Stimulated activated CD4-positive, alpha-beta T cell treated with anti-CD3 and anti-CD28 coated beads, Interleukin-1b, Interleukin-23, amount 100 ng/mL, for 48 hours (primary cell): ENCODE measurements around the gene SYNM.
"Not testable (repeated sequence)": the region's sequence is repeated elsewhere in the genome, so short reads cannot be mapped to it uniquely, and the experiment has no call there.

ENCODE experiments used
- DNase-seq: peaks from one replicate; pipeline ENCODE4 v3.0.0-alpha.2; 2020

SYNM gene, protein sequence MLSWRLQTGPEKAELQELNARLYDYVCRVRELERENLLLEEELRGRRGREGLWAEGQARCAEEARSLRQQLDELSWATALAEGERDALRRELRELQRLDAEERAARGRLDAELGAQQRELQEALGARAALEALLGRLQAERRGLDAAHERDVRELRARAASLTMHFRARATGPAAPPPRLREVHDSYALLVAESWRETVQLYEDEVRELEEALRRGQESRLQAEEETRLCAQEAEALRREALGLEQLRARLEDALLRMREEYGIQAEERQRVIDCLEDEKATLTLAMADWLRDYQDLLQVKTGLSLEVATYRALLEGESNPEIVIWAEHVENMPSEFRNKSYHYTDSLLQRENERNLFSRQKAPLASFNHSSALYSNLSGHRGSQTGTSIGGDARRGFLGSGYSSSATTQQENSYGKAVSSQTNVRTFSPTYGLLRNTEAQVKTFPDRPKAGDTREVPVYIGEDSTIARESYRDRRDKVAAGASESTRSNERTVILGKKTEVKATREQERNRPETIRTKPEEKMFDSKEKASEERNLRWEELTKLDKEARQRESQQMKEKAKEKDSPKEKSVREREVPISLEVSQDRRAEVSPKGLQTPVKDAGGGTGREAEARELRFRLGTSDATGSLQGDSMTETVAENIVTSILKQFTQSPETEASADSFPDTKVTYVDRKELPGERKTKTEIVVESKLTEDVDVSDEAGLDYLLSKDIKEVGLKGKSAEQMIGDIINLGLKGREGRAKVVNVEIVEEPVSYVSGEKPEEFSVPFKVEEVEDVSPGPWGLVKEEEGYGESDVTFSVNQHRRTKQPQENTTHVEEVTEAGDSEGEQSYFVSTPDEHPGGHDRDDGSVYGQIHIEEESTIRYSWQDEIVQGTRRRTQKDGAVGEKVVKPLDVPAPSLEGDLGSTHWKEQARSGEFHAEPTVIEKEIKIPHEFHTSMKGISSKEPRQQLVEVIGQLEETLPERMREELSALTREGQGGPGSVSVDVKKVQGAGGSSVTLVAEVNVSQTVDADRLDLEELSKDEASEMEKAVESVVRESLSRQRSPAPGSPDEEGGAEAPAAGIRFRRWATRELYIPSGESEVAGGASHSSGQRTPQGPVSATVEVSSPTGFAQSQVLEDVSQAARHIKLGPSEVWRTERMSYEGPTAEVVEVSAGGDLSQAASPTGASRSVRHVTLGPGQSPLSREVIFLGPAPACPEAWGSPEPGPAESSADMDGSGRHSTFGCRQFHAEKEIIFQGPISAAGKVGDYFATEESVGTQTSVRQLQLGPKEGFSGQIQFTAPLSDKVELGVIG (N-terminal part only)

DNA sequence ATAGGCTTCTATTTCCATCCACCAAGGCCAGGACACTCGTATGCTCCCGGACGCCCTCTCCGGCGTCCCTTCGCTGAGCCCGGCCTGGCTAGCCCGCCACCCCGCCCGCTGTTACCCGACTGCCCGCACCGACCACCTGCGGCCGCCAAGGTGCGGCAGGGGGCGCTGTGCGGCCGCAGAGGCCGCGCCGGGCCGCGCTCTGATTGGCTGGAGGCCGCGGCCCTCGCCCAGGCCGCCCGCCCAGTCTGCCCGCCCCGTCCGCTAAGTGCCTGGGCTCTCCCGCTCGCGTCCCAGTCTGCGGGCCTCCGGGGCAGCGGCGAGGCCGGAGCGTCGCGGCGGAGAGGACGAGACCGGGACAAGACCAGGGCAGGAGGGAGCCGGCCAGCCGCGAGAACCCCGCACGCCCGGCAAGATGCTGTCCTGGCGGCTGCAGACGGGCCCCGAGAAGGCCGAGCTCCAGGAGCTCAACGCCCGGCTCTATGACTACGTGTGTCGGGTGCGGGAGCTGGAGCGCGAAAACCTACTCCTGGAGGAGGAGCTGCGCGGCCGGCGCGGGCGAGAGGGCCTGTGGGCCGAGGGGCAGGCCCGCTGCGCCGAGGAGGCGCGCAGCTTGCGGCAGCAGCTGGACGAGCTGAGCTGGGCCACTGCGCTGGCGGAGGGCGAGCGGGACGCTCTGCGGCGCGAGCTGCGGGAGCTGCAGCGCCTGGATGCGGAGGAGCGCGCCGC is at the start of gene SYNM:
Gene SYNM, plus strand, starts transcription at position 293 of the 726 bp plus-strand sequence. Its CDS starts 120 bp downstream, at position 413.
- DNase-seq = peak; percentile 26

DNA sequence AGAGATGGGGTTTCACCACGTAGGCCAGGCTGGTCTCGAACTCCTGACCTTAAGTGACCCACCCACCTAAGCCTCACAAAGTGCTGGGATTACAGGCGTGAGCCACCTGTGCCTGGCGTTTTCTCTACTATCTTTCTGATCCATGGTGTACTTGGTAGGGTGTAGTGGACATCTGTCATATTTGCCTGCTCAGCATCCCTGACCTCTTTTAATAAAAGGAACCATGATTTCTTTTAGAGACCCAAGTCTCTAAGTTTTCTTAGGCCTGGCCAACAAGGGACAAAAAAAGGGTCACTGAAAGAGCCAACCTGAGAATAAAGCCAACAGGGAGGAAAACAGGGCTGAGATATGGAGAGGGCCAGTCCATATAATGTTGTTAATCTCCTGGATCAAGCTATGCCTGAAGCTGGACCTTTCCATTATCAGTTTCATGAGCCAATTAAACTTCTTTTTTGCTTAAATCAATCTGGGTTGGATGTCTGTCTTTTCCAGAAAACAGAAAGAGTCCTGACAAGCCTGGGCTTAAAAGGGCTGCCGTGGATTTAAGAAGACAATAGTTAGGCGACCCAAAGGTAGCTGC is 49.2 kb upstream of the SYNM start:
- DNase-seq = no peak

DNA sequence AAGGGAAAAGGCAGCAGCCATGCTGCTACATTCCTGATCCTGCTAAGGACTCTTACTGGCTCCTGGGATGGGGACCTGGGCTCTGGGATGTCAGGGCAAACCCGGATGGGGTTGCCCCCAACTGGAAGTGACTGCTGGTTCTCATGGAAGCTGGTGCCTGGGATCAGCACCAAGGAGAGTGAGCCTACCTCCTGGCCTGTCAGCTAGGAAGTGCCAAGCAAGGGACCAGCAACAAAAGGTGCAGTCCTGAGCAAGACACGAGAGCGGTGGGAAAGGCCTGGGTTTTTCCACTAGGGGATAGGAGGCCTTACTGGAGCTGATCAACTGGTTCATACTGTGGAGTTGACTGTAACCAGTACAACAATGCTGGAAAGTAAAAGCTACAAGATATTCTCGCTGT is 47.9 kb upstream of the SYNM start:
- DNase-seq = no peak

DNA sequence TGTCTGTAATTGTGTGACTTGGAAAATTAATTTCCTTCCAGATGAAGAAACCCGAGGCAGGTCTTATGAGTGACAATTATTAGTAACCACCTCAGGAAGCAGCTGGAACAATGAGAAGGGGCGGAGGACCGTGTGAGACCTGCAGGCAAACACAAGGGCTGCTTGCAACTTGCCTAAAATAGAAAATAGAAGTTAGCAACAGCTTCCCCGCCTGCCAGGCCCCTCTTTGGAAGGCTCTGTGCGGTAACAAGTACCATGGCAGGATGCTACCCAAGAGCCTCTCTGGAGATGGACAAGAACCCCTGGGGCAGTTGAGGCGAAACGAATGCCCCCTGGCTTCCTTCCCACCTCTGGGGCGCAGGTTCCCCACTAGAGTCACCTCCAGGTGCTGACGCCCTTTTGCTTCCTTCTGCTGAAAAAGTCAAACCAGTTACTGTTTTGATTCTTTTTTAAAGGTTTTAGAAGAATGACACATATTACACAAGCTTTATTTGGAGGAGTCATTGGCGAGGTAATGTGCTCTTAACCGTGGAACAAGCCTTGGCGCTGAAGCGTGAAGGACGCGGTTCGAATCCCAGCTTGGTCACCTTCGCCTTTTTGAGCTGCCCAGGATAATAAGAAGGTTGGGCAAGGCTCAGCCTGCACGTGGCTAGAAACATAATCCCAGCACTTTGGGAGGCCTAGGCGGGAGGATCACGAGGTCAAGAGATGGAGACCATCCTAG is 47.0 kb upstream of the SYNM start:
- DNase-seq = no peak

DNA sequence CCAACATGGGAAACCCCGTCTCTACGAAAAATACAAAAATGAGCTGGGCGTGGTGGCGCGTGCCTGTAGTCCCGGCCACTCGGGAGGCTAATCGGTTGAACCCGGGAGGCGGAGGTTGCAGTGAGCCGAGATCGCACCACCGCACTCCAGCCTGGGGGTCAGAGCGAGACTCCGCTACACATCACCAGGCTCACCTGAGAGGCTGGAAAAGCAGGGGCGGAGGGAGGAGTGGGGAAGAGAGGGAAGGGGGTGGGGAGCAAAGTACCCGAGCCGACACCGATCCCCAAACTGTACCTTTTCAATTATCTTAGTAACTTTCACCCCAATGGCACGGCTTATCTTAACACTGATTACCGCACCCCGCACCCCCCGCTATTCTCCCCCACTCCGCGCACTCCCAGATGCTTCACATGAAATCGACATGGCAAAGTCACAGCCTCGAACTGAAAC is 46.4 kb upstream of the SYNM start:
- no peak for DNase-seq

DNA sequence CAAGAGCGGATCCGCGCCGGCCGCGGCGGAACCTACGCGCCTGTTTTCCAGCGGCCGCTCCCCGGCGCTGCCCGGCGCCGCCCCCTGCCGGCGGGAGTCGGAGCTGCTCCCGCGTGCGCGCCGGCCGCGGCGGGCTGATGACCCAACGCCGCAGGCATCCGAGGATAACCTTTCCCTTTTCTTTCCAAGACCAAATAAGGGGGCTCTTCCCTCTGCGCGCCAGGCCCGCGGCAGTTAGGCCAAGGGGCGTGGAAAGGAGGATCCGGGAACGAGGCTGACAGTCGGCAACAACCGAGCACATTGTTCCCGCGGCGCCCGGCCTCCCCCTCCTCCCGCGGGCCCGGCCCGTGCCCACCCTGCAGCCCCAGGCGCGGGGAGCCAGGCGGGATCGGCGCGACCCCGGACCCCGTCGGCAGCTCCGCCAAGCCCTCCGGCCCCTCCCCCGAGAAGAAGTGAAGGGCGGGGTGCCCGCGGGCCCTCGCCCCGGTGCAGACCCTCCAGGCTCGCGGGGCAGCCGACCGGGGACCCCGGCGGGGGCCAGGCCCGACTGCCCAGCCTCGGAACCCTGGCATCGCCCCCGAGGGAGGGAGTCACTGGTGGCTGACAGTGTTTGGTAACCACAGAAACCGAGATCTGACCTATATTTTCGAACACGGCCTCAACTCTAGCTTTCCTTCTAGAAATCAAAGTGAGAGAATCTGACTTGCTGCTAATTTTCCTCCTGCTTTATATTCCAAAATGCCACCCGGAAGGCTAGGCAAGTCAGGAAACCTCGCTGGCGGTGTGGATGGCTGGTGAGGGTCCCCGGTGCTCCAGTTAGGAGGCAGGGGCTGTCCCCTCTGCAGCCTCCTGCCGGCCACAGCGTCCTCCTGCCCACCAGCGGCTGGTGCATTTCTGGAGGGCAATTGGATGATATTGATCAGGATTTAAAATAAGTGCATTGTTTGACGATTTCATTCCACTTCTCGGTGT is 45.6 kb upstream of the SYNM start:
- DNase-seq = peak; percentile 29

DNA sequence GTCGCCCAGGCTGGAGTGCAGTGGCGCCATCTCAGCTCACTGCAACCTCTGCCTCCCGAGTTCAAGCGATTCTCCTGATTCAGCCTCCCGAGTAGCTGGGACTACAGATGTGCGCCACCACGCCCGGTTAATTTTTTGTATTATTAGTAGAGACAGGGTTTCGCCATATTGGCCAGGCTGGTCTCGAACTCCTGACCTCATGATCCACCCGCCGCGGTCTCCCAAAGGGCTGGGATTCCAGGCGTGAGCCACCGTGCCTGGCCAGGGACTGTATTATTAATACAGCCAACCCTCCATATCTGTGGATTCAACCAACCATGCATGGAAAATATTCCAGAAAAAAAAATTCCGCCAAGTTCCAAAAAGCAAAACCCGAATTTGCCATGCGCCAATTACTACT is 44.7 kb upstream of the SYNM start:
- DNase-seq = not testable (repeated sequence)

DNA sequence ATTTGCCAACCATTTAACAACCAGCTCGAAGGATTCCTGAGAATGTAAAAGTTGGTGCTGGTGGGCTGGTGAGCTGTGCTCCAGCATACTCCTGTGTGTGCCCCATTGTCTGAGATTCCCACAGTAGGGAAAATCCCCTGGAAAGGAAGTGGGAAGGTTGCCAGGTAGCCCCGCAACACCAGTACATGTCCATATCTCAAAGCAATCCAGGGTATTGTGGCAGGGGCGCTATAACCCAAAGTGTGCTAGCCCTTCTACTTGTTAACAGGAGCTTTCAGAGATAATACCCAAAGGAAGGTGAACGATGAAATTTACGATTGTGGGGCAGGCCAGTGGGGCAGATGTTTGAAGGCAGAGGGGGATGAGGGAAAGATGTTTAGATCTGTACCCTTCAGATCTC is 42.7 kb upstream of the SYNM start:
- no peak for DNase-seq

DNA sequence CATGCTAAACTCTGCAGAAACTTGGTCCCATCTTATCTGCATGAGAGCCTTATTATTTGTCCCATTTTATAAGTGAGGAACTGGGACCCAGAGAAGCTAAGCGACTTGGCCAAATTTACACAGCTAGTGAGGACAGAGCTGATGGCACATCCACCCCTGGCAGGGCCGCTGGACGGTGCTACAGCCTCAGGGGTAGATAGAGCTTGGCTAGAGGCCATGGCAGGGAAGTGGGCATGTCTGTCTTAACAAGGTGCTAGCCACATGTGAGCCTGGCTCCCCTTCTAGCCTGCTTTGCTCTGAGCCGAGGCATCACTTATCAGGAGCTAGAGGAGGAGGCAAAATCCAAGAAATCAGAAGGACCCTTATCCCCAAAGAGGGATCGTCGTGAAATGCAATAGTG is 36.7 kb upstream of the SYNM start:
- DNase-seq = no peak

DNA sequence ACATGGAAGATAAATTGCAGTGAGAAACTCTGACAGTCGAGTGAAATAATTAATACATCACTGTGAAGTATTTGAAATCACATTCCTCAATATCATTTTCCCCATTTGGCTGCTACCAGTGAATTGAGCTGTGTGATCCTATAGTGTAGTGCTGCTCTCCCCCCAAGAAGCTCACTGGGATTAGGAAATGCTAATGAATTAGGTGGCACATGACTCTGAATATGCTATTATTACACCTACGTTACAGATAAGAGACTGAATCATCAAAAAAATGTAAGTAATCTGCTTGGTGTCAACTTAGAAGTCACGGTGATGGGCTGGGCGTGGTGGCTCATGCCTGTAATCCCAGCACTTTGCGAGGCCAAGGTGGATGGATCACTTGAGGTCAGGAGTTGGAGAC is 34.7 kb upstream of the SYNM start:
- no peak for DNase-seq

DNA sequence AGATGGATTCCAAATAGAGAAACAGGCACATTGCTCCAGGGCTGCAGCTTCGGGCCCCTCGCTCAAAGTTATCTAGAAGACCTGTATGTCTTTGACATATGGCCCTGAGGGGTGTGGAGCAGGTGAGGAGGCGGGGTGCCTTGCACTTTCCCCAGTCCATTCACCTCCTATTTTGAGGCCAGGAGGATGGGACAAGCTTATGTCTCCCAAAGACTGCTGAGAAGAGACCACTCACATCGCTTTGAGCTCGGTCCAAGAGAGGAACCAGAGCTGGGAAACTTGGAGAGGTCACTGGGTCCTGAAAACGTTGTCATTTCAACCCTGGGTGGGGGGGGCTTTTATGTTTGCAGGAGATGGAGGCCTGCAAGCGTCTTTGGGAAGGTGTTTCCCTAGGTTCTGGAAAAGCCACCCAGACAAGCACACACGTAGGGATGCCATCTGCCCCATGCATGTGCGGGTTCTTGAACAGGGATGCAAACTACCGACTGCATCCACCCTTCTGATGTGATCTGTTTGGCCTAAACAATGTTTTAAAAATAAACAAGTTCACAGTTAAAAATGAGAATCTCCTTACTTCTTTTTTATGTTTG is 33.7 kb upstream of the SYNM start:
- DNase-seq = no peak

DNA sequence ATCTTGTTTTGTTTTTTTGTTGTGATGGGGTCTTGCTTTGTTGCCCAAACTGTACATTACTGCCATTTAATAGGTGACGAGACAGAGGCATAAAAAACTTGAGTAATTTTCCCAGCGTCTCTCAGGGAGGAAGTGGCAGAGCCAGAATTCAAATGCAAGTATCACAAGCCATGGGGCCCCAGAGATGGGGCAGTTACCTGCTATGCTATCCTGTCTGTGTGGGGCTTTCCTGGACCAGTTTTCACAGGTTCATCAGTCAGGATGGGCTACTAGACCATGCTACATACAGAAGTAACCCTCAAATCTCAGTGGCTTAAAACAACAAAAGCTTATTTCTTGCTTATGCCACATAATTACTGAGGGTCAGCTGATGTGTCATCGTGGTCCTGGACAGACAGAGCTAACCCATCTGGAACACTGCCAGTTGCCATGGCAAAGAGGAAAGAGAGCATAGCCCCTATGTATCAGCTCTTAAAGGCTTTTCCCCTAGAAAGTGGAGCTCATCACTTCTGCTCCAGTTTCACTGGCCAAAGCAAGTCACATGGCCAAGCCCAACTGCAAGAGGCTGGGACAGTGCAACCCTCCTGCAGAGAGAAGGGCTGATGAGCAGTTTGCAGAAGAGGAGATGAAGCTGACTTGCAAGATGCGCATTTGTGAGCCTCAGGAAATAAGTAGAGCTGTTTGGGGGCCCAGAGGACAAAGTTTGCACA is 31.7 kb upstream of the SYNM start:
- no peak for DNase-seq

DNA sequence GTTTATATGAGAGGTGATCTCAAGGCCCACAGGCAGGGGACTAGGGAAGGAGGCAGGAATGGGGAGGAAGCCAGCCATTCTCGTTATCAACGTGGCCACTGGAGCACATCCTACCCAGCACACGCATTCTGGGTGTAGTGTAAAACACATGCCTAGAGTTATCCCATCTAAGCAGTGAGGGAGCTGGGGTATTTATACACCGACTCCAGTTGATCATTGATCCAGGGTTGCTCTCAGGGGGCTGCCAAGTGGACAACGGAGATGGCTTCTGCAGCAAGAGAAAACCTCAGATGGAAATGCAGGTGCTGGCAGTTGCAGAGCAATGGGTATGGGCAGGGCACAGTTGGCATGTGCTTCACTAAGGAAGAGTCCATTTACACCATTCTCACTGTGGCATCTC is 30.4 kb upstream of the SYNM start:
- no peak for DNase-seq

DNA sequence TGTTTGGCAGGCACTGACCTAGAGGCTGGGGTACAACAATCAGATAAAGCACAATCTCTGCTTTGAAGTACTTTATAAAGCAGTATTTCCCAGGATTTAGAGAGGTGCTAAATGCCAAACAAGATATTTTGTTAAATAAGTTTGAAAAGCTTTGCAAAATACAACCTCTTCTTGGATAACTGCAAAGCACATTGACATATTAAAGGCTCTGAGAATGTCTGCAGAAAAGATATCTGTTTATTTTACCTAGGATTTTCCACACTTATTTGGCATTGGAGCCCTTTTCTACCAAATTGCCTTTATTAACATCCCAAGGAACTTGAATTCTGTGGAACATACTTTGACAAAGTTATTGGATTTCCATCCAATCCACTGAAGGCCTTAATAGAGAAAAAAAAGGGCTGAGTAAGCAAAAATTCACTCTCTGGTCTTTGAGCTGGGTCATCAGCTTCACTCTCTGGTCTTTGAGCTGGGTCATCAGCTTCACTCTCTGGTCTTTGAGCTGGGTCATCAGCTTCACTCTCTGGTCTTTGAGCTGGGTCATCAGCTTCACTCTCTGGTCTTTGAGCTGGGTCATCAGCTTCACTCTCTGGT is 29.7 kb upstream of the SYNM start:
- DNase-seq = not testable (repeated sequence)

DNA sequence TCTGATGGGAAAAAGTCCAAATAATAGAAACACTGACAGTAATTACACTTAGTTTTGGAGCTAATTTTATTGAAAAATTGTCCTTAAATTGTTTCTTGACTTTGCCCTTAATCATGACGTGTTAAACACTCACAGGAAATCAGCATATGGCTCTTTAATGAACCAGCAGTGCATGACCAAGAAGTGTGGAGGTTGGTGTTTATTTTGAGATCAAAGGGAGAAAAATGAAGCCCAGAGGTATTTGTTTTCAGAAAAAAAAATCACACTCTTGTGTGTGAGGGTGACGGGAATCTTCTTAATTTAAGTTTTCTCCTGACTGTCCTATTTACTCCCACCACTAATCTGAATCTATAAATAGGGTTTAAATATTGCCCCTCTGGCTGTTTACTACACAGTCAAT is 28.8 kb upstream of the SYNM start:
- DNase-seq = no peak

DNA sequence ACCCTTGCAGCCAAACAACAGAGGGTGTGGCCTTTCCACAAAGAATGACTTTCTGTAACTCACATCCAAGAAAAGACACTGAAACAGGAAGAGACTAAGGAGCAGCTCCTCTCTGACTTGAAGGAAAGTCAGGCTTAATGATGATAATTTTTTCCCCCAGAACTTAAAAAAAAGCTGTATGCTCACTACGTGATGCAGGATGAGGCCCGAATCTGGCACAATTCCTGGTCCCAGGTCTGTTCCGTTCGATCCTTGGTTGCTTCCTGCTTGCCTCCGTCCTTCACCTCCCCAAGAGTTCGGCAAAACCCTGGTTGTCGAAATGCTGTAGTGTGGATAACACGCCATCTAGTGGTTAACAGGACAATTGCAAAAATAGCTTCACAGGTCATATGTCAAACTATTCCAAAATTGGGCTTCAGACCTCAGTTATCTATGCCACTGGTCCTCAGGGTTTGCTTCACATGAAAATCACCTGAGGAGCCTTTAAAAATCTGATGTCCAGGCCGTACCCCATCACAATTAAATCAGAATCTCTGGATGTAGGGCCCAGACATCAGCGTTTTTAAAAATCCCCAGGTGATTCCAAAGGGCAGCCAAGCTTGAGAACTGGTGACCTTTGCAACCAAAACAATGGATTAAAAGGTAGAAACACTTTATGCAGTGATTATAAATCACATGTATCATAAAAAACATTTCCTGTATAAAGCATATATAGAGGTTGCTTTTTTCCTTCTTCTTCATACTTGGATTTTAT is 28.1 kb upstream of the SYNM start:
- peak; percentile 32 for DNase-seq

DNA sequence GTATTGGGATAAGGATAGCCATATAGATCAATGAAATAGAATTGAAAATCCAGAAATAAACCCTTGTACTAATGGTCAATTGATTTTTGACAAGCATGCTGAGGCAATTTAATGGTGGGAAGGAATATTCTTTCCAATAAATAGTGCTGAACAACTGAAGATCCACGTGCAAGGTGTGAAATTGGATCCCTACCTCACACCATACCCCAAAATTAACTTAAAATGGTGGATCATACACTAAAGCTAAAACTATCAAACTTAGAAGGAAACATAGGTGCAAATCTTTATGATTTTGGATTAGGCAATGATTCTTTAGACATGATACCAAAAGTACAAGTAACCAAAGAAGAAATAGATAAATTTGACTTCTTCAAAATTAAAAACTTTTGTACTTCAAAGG is 22.1 kb upstream of the SYNM start:
- DNase-seq = no peak

DNA sequence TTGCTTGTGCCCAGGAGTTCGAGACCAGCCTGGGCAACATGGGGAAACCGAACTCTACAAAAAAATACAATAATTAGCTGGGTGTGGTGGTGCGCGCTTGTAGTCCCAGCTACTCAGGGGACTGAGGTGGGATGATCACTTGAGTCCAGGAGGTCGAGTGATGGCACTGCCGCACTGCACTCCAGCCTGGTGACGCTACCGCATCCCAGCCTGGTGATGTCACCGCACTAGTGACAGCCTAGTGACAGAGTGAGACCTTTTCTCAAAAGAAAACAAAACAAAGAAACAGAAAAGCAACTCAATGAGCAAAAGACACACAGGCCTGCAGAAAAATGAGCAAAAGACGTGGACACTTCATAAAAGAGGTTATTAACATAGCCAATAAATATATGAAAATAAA is 19.9 kb upstream of the SYNM start:
- DNase-seq = no peak
